Medulla oblongata (tissue), 1 donor: ENCODE results near the gene PDE6G.
"Not testable (repeated sequence)": the region's sequence is repeated elsewhere in the genome, so short reads cannot be mapped to it uniquely, and the experiment has no call there.

Experiments
- DNase-seq: peaks from one replicate; pipeline ENCODE4 v3.0.0-alpha.2; 2015; ENCODE audit errors: extremely low spot score

Gene PDE6G

GRCh38 chr17:81687770-81688541, 31.6 kb upstream of the PDE6G start:
- no peak for DNase-seq

GRCh38 chr17:81686614-81687013, 30.3 kb upstream of the PDE6G start:
- no peak for DNase-seq

DNA sequence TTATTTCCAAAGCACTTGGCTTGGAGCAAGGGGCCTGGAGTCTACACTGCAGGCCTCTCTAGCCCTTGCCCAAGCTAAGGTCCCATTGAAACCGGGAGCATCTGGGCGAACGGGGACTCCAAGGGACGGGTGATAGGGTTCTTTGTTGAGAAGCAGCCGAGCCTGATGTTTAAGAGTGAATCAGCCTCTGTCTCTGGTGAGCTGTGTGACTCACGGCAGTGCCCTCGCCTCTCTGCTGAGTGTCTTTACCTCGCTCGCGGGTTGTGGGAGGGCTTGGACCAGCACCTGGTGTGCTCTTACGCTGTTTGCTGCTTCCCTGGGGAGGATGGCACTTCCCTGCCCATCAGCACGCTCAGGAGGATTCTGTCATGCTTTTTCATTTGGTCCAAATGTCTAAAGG, 28.8 kb upstream of the PDE6G start:
- no peak for DNase-seq

DNA sequence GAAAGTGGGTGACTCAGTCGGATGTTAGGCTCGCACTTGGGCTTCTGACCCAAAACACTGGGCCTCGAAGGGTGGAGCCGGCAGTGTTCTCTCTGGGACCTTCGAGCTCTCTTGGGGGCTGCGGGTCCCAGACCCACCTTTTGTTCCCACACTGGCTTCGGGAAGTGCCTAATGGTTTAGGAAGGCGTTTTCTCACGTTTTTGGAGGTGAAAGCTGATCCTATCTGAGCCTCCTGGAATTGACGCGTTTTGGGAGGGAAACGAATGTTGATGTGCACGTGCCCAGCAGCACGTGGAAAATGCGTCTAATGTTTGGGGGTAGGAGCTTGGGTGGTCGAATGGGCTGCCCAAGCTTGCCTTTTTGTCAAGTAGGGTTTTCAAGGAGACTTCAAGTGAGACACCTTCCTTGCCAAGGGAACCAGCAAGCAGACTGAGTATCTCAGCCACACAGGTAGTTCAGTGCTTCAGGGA, 28.1 kb upstream of the PDE6G start:
- DNase-seq: no peak

- peak; percentile 99 for DNase-seq
Observed at GRCh38 chr17:81683584-81684441, 27.5 kb upstream of the PDE6G start, which contains the start of the genes ARL16 and HGS. TSS of gene ARL16 (minus strand) at chr17:81683797. CDS start at chr17:81683753, 44 bp downstream. TSS of gene HGS (plus strand) at chr17:81684011. CDS start at chr17:81684067, 56 bp downstream.

GRCh38 chr17:81683208-81683583, 26.9 kb upstream of the PDE6G start:
- DNase-seq: no peak

DNA sequence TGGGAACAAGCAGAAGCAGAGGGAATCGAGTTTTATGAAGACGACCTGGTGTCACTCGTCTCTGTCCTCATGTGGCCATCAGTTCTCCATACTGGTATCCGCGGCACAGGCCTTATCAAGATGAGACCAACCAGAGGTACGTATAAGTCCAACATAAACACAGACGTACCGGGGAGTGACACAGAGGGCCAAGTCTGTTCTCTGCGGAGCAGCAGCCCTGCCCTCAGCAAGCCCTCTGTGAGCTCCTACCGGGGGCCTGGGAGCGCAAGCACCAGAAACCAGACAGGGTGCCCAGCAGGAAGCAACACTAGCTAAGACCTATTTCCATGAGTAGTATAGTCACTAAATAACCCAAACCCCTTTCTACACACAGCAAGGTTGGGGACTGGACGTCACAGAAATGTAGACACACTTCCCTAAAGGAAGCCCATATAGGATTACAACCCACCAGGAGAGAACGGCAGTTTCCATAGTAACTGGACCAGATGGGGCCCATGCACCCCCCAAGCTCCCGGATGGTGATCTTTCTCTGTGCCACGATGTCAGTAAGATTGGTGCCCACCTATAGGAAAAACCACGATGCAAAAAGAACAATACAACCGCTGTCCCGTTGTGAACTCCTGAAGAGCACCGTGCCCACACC, 26.3 kb upstream of the PDE6G start:
- no peak for DNase-seq

GRCh38 chr17:81681672-81682071, 25.3 kb upstream of the PDE6G start:
- DNase-seq: no peak

DNA sequence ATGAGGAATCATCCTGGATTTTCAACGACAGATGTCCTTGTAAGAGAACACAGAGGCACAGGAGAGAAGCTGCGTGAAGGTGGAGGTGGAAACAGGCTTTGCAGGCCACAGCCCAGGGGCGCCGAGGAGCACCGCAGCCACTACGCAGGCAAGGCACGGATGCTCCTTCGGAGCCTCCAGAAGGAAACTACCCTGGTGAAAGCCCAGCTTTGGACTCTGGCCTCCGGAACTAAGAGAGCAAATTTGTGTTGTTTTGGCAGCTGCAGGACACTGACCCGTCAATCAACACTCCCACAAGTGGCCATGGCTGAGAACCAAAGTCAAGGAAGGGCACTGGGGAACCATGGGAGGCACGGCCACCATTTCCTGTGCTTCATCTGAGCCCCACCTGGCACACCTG, 23.8 kb upstream of the PDE6G start:
- DNase-seq: no peak

- no peak for DNase-seq
Observed at GRCh38 chr17:81676906-81677305, 20.6 kb upstream of the PDE6G start.

DNA sequence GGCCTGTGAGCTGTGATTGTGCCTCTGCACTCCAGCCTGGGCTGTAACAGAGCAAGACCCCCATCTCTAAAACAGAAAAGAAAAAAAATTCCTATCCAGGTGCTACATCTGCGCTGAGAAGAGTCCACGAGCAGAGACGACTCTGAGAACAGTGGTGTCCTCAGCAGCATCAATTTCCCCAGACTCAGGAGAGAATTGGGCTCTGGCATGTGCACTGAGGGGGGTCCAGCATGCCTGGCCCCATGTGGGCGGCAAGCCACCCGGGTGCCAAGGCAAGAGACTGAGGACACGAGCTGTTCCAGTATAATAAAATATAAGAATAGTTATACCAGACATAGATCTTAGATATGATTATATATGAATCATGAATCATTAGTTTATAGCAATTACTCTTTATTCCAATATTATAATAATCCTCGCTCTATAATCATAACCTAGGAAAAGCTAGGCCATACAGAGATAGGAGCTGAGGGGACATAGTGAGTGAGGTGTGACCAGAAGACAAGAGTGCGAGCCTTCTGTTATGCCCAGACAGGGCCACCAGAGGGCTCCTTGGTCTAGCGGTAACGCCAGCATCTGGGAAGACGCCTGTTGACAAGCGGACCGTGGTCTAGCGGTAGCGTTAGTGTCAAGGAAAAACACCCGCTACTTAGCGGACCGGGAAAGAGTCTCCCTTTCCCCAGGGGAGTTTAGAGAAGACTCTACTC, 19.3 kb upstream of the PDE6G start:
- not testable (repeated sequence) for DNase-seq

GRCh38 chr17:81673561-81674258, 17.4 kb upstream of the PDE6G start:
- no peak for DNase-seq

DNA sequence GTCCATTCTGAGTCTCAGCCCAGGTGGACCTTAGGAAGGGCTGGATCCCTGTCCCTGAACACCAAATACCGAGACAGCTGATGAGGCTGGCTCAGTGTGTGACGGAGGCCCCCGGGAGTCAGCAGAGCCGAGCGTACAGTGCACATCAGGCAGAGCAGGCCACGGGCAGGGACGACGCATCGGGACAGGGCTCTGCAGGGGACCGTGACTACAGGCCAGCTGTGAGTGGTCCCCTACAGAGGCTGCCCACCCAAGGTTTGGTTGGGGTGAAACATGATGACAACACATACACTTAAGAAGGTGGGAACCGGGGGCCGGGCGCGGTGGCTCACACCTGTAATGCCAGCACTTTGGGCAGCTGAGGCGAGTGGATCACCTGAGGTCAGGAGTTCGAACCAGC, 16.6 kb upstream of the PDE6G start:
- DNase-seq: no peak

DNA sequence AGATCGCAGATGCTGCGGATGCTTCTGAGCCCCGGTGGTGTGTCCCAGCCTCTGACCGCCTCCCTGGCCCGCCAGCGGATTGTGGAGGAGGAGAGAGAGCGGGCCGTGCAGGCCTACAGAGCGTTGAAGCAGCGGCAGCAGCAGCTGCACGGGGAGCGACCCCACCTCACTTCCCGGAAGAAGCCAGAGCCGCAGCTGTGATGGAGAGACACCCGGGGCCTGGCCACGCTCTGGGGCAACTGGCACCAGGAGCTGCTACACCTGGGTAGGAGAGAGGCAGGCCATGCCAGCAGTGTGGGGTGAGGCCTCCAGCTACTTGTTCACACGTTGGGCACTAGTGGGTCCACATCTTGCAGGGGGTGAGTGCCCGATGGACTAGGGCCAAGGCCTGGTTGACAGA, 16.2 kb upstream of the PDE6G start:
- no peak for DNase-seq

- no peak for DNase-seq
Observed at GRCh38 chr17:81667754-81668153, 11.4 kb upstream of the PDE6G start.

DNA sequence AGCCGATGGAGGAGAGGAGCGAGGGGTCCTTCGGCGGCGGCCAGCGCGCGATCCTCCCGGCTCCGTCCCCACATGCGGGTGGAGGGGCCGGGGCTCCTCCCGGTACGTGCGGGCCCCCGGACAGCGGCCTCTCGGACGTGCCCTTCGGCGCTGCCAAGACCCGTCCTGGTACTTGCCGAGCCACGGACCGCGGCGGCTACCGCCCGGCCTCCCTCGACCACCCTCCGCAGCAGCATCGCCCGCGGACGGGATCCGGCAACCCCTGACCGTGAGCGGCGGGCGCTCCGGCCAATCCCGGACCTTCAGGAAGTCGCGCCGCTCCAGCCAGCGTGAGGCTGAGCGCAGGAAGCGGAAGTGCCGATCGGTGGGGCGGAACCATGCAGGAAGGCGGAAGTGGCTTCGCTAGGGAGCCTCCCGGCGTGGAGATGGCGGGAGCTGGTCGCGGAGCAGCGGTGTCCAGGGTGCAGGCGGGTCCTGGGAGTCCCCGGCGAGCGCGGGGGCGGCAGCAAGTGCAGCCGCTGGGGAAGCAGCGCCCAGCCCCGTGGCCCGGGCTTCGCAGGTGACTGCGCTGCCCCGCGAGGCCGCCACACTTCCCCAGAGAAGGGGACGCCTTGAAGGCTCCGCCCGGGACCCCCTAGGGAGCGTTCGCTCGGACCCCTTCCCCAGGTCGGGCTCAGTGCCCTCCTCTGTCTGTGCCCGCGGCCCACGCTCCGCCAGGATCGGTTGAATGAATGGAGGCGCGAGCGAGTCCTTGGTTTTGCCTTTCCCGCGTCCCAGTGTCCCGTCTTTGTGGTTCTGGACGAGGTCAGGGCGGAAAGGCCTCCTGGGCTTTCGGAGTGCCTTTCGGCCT, 10.2 kb upstream of the PDE6G start, which contains the start of the genes CCDC137 and OXLD1:
CCDC137 (plus strand) TSS at position 396 of the 850 bp plus-strand sequence; CDS start at position 426, 30 bp downstream.
OXLD1 (minus strand) TSS at position 264 of the 850 bp plus-strand sequence; CDS start at position 236, 28 bp downstream.
- peak; percentile 97 for DNase-seq

DNA sequence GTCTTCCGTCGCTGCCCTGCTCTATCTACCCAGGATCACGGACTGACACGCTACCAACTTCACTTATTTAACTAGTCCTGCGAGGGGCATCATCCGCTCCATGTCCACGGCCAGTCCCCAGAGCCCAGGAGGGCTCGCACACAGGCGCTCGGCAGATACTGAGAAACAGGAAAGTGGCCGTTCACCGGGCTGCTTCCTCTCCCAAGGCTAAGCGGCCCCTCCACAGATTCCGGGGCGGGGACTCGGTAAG, 9.7 kb upstream of the PDE6G start:
- no peak for DNase-seq

DNA sequence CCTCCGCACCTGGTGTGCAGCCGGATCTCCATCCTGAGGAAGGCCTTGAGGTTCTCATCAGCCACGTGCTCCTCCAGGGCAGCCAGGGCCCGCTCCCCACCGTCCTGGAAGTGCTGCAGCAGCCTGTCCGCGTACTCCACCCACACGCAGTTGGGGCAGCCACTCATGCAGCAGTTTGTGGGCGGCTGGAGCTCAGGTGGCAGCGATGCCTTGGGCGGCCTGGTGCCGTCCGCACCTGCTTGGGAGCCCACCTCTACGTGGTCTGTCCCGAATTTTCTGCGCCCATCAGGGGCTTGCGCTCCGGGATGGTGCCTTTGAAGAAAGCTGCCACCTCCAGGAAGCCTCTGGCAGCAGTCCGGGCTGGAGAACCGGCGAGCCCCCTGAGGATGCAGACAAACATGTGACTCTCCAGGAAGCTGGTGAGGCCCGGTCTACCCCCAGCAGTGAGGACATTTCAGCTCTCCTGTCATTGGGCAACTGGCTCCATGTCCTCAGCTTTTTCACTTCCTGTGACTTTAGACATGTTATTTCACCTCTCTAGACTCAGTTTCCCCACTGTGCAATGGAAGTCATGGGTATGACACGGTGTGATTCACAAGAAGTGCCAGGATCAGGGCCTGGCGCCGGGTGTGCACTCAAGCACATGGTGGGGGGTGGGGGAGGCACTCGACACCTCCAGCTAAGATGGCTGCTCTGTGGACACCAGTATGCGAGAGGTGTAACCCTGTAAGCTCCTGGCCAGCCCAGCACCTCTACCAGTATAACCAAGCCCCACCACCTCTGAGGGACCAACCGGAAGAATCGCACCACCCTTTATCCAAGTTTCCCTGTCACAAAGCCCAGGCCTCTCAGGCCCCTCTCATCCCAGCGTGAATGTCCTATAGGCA, 9.1 kb upstream of the PDE6G start:
- DNase-seq: no peak

DNA sequence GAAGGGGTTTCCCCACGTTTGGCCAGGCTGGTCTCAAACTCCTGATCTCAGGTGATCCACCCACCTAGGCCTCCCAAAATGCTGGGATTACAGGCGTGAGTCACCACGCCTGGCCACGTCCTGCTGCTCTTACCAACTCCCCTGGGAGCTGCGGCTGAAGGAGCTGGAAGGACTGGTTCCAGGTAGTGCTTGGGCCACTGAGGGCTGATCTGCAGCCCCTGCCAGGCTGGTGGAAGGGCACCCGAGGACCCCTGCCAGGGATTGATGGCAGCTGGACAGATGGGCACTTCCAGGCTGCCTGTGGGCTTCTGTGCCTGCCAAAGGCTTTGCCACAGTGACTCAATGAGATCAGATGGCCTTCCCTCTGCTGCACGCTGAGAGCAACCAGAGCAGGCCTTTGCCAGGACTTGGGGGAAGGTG, 7.7 kb upstream of the PDE6G start:
- no peak for DNase-seq
